Kidney (tissue), 14 donors: ENCODE data around the gene MLLT3. TPM values are rescaled to one million over a fixed set of nuclear protein-coding genes. Genes with fewer than 3 reads are reported as not detected.

Experiments used
- DNase-seq, 5 donors: peaks; one replicate each; pipeline ENCODE4 v3.0.0-alpha.2; 2013 to 2020
- FAIRE-seq: peaks from 2 replicates; lab custom pipeline; 2012; peaks lifted over from hg19 to GRCh38; lab: Jason Lieb, UNC
- H3K27ac ChIP-seq, 2 donors: one replicate each; pipeline ENCODE4 v1.7.0; 2013; ENCODE audit warnings: low read depth in 2 of 2, low read length in 2 of 2, inconsistent platforms in 1 of 2
- H3K27me3 ChIP-seq: one replicate; pipeline ENCODE4 v1.7.1; 2013; ENCODE audit warnings: low read length, inconsistent platforms; ENCODE audit not compliant: control insufficient read depth, insufficient read depth
- H3K36me3 ChIP-seq, 3 donors: one replicate each; pipeline versions ENCODE4 v1.7.0 to v1.7.1; 2013; ENCODE audit warnings: low read length in 3 of 3, control low read depth in 1 of 3, inconsistent platforms in 1 of 3; ENCODE audit not compliant: insufficient read depth in 3 of 3, control insufficient read depth in 2 of 3
- H3K4me1 ChIP-seq, 3 donors: one replicate each; pipeline versions ENCODE4 v1.7.0 to v1.7.1; 2013; ENCODE audit warnings: low read length in 3 of 3, inconsistent platforms in 1 of 3, low read depth in 1 of 3; ENCODE audit not compliant: control insufficient read depth in 2 of 3, insufficient read depth in 2 of 3
- H3K4me3 ChIP-seq, 3 donors: one replicate each; pipeline versions ENCODE4 v1.7.0 to v1.8.1; 2013; ENCODE audit warnings: low read length in 3 of 3, control low read depth in 1 of 3, inconsistent platforms in 1 of 3
- H3K9ac ChIP-seq, 3 donors: one replicate each; pipeline versions ENCODE4 v1.7.0 to v1.7.1; 2013; ENCODE audit warnings: low read length in 3 of 3, control low read depth in 1 of 3, inconsistent platforms in 1 of 3
- H3K9me3 ChIP-seq, 3 donors: one replicate each; pipeline versions ENCODE4 v1.7.0 to v1.7.1; 2013; ENCODE audit warnings: low read length in 3 of 3, control low read depth in 1 of 3, inconsistent platforms in 1 of 3; ENCODE audit not compliant: control insufficient read depth in 2 of 3, insufficient read depth in 1 of 3
- CTCF ChIP-seq: IDR thresholded peaks from 3 replicates; pipeline ENCODE4 v1.5.1; 2012; ENCODE audit warnings: mild to moderate bottlenecking, moderate library complexity, borderline replicate concordance; ENCODE audit not compliant: insufficient read depth; ENCODE audit errors: extremely low read depth
- intact Hi-C: fragments of 100-400 bp; cut with DNase I; formaldehyde crosslinking; loops from one replicate; pipeline ENCODE4 v1.11.1; 2022
- polyA plus RNA-seq: library from polyadenylated mRNA; stranded (reverse); fragments of 350-450 nt; fragmentation: Illumina TruSeq; extraction: RNeasy Lipid Tissue Mini Kit (QIAGEN cat#74804); gene quantifications from one replicate; pipeline ENCODE4 v1.2.3, GENCODE V29; 2014; ENCODE audit warnings: low read depth, low replicate concordance; ENCODE audit not compliant: insufficient read depth
- total RNA-seq: library from RNA; stranded (reverse); fragmentation: NEBNext Ultra II Directional; extraction: Animal tissue kit (Norgen Biotek cat#: 25700); gene quantifications from one replicate; pipeline ENCODE4 v1.2.1, GENCODE V29; 2021
- donor health status: control.
- donor health status: control.
- donor health status: control.
- donor health status: control.
- donor health status: control.
- donor health status: DM: yes; HTN: yes; CAD: no.
- donor health status: Normal renal cell carcinoma (clear cell type).

The MLLT3 gene
- total and polyA plus RNA-seq, 2 donors from 2014 or later, result 15.8 to 19.7 TPM

- intact Hi-C loops, result no loop called here
- H3K27me3 ChIP-seq, result no peaks in the 10 kb centered on the region
Measured at GRCh38 chr9:20593537-20593936, 28.8 kb downstream of the MLLT3 start.

GRCh38 chr9:20593105-20593504 lies 29.2 kb downstream of the MLLT3 start:
- H3K4me3 ChIP-seq, result no peak overlapping the region
- H3K9ac ChIP-seq, result no peak overlapping the region
- H3K36me3 ChIP-seq, result no peaks in the 10 kb centered on the region
- DNase-seq, result no peak
- H3K9me3 ChIP-seq, result no peaks in the 10 kb centered on the region
- no peaks in the 10 kb centered on the region for H3K4me1 ChIP-seq
- no peak overlapping the region for H3K27ac ChIP-seq
- TF ChIP-seq CTCF, result no peak
- intact Hi-C loops, result no loop called here
- no peaks in the 10 kb centered on the region for H3K27me3 ChIP-seq
- no peak for FAIRE-seq

More at GRCh38 chr9:20593537-20593936, 28.8 kb downstream of the MLLT3 start:
- H3K9me3 ChIP-seq, result no peaks in the 10 kb centered on the region
- H3K9ac ChIP-seq, result no peak overlapping the region
- FAIRE-seq, result no peak
- H3K4me1 ChIP-seq, result no peaks in the 10 kb centered on the region
- no peak for DNase-seq
- no peak overlapping the region for H3K27ac ChIP-seq
- no peaks in the 10 kb centered on the region for H3K36me3 ChIP-seq
- no peak for TF ChIP-seq CTCF
- no peak overlapping the region for H3K4me3 ChIP-seq

- Histone ChIP-seq H3K9ac (no peak overlapping the region), H3K4me1 (no peaks in the 10 kb centered on the region), H3K27ac (no peak overlapping the region), H3K36me3 (no peaks in the 10 kb centered on the region), H3K4me3 (no peak overlapping the region), H3K9me3 (no peaks in the 10 kb centered on the region), H3K27me3 (no peaks in the 10 kb centered on the region)
- intact Hi-C loops, result no loop called here
- no peak for TF ChIP-seq CTCF
- DNase-seq (no peak), FAIRE-seq (no peak)
Measured at GRCh38 chr9:20592673-20593072, 29.6 kb downstream of the MLLT3 start.

GRCh38 chr9:20591223-20591622 lies 31.1 kb downstream of the MLLT3 start:
- DNase-seq (no peak), FAIRE-seq (no peak)

More at GRCh38 chr9:20591223-20591622, 31.1 kb downstream of the MLLT3 start:
- Histone ChIP-seq H3K9ac (no peak overlapping the region), H3K27me3 (no peaks in the 10 kb centered on the region), H3K4me1 (no peaks in the 10 kb centered on the region), H3K9me3 (no peaks in the 10 kb centered on the region), H3K36me3 (no peaks in the 10 kb centered on the region), H3K27ac (no peak overlapping the region), H3K4me3 (no peak overlapping the region)
- intact Hi-C loops, result no loop called here
- no peak for TF ChIP-seq CTCF
